B cell (primary cell): ENCODE data around the gene PEX16.

Source experiments
- EZH2 ChIP-seq: IDR thresholded peaks from 2 replicates; pipeline ENCODE4 v1.6.1; 2012; ENCODE audit warnings: borderline replicate concordance, low read depth, mild to moderate bottlenecking, moderate library complexity, low read length; ENCODE audit not compliant: insufficient read depth, poor library complexity, severe bottlenecking
- TF ChIP-seq, protein P1 (sequence below): fragments of 200-600 bp; IDR thresholded peaks from one replicate; pipeline ENCODE4 v1.8.0; 2022; ENCODE audit warnings: antibody characterized with exemption, mild to moderate bottlenecking

DNA sequence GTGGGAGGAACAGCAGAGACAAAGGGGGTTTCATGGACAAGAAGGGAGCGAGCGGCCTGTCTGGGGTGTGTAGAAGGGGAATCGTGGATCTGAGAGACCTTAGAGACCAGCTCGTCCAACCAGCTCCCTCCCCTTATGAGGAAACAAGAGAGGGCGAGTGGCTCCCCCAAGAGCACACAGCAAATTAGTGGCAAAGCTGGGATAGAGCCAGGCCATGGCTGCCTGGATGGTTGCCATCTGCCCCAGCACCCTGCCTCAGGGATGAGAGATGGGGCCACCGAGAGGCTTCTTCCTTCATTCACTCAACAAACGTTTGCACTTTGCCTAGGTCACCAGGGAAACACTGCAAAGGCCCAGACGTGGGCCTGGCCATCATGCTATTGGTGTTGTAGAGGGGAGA, 28.1 kb downstream of the PEX16 start:
- TF ChIP-seq, protein P1, sequence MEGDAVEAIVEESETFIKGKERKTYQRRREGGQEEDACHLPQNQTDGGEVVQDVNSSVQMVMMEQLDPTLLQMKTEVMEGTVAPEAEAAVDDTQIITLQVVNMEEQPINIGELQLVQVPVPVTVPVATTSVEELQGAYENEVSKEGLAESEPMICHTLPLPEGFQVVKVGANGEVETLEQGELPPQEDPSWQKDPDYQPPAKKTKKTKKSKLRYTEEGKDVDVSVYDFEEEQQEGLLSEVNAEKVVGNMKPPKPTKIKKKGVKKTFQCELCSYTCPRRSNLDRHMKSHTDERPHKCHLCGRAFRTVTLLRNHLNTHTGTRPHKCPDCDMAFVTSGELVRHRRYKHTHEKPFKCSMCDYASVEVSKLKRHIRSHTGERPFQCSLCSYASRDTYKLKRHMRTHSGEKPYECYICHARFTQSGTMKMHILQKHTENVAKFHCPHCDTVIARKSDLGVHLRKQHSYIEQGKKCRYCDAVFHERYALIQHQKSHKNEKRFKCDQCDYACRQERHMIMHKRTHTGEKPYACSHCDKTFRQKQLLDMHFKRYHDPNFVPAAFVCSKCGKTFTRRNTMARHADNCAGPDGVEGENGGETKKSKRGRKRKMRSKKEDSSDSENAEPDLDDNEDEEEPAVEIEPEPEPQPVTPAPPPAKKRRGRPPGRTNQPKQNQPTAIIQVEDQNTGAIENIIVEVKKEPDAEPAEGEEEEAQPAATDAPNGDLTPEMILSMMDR = no peak
- TF ChIP-seq EZH2 = no peak
